ENCODE data around the gene GALNT18.

DNA sequence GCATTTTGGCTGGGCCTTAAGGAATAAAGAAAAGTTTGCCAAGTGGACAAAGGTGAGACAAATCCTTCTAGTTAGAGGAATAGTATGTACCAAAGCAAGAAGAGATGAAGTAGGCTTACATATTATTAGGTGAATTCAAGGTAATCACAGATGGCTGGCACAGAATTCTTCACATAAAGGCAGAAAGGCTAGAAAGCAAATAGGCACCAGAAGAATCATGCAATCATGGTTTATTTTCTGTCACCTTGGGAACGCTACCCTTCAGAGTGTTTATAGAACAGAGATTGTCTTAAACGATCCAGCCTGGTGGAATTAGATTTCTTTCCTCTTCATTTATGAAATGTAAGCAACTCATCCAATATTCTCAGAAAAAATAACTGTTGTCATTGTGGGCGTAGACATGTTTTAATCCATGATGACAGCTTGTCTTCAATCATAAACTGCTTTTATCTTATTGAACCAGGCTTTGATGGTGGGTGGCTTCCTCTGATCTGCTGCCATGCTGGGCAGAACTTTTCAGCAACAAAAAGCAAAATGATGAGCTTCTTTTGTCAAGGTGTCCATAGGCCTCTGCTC, 219.8 kb downstream of the GALNT18 start:
- TF ChIP-seq, protein P1, sequence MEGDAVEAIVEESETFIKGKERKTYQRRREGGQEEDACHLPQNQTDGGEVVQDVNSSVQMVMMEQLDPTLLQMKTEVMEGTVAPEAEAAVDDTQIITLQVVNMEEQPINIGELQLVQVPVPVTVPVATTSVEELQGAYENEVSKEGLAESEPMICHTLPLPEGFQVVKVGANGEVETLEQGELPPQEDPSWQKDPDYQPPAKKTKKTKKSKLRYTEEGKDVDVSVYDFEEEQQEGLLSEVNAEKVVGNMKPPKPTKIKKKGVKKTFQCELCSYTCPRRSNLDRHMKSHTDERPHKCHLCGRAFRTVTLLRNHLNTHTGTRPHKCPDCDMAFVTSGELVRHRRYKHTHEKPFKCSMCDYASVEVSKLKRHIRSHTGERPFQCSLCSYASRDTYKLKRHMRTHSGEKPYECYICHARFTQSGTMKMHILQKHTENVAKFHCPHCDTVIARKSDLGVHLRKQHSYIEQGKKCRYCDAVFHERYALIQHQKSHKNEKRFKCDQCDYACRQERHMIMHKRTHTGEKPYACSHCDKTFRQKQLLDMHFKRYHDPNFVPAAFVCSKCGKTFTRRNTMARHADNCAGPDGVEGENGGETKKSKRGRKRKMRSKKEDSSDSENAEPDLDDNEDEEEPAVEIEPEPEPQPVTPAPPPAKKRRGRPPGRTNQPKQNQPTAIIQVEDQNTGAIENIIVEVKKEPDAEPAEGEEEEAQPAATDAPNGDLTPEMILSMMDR (IDR thresholded peaks at IDR 0.05) = no peak
- TF ChIP-seq POLR2A (IDR thresholded peaks at IDR 0.05) = no peak
